SJCRH30 (cell line): Measurements from ENCODE around the gene ZNF391. TPM values are rescaled to one million over a fixed set of nuclear protein-coding genes. Genes with fewer than 3 reads are reported as not detected.

Experiments used
- DNase-seq, 2 experiments: peaks; one replicate each; pipeline ENCODE4 v3.0.0-alpha.2; 2015 to 2020
- H3K27ac ChIP-seq: fragments of 250-450 bp; sonication (Bioruptor Pico); 2 replicates; pipeline ENCODE4 v1.5.1; 2020; ENCODE audit warnings: mild to moderate bottlenecking, moderate library complexity
- H3K27me3 ChIP-seq: fragments of 250-450 bp; sonication (Bioruptor Pico); 2 replicates; pipeline ENCODE4 v1.5.1; 2020; ENCODE audit warnings: mild to moderate bottlenecking, moderate library complexity
- H3K36me3 ChIP-seq: fragments of 250-450 bp; sonication (Bioruptor Pico); 2 replicates; pipeline ENCODE4 v1.5.1; 2020; ENCODE audit warnings: mild to moderate bottlenecking, moderate library complexity
- H3K4me1 ChIP-seq: fragments of 250-450 bp; sonication (Bioruptor Pico); 2 replicates; pipeline ENCODE4 v1.5.1; 2020; ENCODE audit warnings: mild to moderate bottlenecking, moderate library complexity
- H3K4me3 ChIP-seq: fragments of 250-450 bp; sonication (Bioruptor Pico); 2 replicates; pipeline ENCODE4 v1.5.1; 2020; ENCODE audit warnings: mild to moderate bottlenecking, moderate library complexity
- H3K9me3 ChIP-seq: fragments of 250-450 bp; sonication (Bioruptor Pico); replicated peaks from 2 replicates; pipeline ENCODE4 v1.5.1; 2020; ENCODE audit warnings: mild to moderate bottlenecking, moderate library complexity
- total RNA-seq: library from RNA; depleted of rRNA; stranded (reverse); fragments of >200 nt; shearing (Covaris generic); gene quantifications from 2 replicates; pipeline ENCODE4 v1.2.3, GENCODE V29; 2014; rRNA removed

Gene ZNF391
- total RNA-seq, 1 experiment from 2014 or later = 0.18 TPM

DNA sequence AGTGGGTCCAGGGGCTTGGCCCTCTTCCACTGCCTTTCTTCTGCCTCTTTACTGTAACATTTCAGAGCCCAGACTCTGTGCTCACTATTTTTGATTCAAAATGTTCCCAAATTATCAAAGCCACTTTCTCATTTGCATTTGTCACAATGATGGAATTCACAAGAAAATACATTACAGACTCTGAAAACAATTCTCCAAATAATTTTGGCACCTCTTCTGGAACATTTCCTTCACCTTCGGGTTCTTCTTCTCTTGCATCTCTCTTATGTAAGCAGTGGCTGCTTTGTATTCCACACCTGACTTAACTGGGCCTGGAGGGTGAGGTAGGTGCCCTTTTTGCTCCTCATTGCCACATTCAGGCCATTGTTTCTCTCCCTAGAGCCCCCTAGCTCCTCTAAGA, 54.4 kb downstream of the ZNF391 start:
- Histone ChIP-seq H3K9me3 (no peaks in the 10 kb centered on the region), H3K4me1 (no peaks in the 10 kb centered on the region), H3K36me3 (0 out of 2 replicates have a peak, but pooled peaks cover 3% of the 10 kb centered on the region), H3K27me3 (no peaks in the 10 kb centered on the region), H3K4me3 (no peak overlapping the region), H3K27ac (no peak overlapping the region)
- DNase-seq = no peak

DNA sequence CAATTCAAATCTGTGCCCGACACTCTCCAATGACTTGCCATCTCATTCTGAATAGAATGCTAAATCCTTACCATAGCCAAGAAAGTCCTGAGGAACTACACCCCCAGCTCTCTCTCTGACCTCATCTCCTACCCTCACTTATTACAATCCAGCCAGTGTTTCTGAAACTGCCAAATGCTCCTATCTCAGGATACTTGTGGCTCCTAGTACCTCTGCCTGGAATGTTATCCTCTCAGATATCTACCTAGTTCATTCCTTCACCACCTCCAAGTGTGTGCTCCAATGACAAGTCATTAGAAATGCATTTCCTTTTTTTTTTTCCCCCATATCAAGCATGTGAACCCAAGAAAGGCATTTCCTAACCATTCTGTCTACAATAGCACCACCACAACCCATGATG, 59.9 kb downstream of the ZNF391 start:
- H3K4me3 ChIP-seq = no peak overlapping the region

DNA sequence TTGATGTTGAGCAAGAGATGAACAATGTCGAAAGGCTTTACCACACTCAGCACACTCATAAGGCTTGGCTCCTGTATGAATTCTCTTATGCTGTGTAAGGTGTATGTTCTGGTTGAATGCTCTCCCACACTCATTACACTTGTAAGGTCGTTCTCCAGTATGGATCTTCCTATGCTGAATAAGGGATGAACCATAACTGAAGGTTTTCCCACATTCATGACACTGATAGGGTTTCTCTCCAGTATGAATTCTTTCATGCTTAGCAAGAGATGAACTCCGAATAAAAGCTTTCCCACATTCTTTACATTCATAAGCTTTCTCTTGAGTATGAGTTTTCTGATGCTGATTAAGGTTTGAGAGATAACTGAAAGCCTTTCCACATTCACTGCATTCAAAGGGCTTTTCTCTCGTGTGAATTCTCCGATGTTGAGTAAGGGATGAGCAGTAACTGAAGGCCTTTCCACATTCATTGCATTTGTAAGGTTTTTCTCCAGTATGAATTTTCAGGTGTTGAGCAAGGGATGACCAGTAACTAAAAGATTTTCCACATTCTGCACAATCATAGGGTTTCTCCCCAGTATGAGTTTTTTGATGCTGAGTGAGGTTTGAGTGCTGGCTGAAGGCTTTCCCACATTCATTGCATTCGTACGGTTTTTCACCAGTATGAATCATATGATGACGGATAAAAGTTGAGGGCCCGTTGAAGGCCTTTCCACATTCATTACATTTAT, 63.3 kb downstream of the ZNF391 start:
- no peak for DNase-seq
- H3K4me3 ChIP-seq = no peak overlapping the region
- H3K9me3 ChIP-seq = peaks cover 48% of the 10 kb centered on the region
- H3K27ac ChIP-seq = no peak overlapping the region
- H3K4me1 ChIP-seq = no peaks in the 10 kb centered on the region
- H3K27me3 ChIP-seq = no peaks in the 10 kb centered on the region
- peaks cover 85% of the 10 kb centered on the region for H3K36me3 ChIP-seq

More for the DNA sequence above, 59.9 kb downstream of the ZNF391 start:
- Histone ChIP-seq H3K9me3 (peaks cover 36% of the 10 kb centered on the region), H3K36me3 (peaks cover 52% of the 10 kb centered on the region), H3K4me1 (no peaks in the 10 kb centered on the region), H3K27me3 (no peaks in the 10 kb centered on the region), H3K27ac (no peak overlapping the region)
- DNase-seq = no peak

DNA sequence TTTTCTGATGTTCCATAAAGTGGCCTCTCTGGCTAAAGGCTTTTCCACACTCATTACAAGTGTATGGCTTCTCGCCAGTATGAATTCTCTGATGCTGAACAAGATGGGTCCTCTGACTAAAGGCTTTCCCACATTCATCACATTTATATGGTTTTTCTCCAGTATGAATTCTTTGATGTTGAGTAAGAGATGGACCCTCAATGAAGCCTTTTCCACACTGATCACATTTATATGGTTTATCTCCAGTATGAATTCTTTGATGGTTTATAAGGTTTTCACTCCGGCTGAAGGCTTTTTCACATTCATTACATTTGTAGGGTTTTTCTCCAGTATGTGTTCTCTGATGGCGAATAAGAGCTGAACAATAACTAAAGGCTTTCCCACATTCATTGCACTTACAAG, 63.9 kb downstream of the ZNF391 start:
- peaks cover 91% of the 10 kb centered on the region for H3K36me3 ChIP-seq
- no peak overlapping the region for H3K27ac ChIP-seq
- peaks cover 52% of the 10 kb centered on the region for H3K9me3 ChIP-seq
- H3K27me3 ChIP-seq = no peaks in the 10 kb centered on the region
- H3K4me1 ChIP-seq = no peaks in the 10 kb centered on the region
- no peak overlapping the region for H3K4me3 ChIP-seq
- peak in 1 of 2 experiments; percentile 20 for DNase-seq

Other genes with a start within 250 kb of the ZNF391 start
- gene PRSS16, start 141.1 kb upstream of the ZNF391 start, total RNA-seq = not detected in 2 replicates
- gene POM121L2, start 76.5 kb upstream of the ZNF391 start, total RNA-seq = not detected in 2 replicates
- 18.0 and 18.9 TPM in 2 replicates for gene ZNF184, start 84.3 kb downstream of the ZNF391 start, total RNA-seq